WI38 (cell line): ENCODE measurements around the gene SEMA3E.
"Not testable (repeated sequence)": the region's sequence is repeated elsewhere in the genome, so short reads cannot be mapped to it uniquely, and the experiment has no call there.

Experiments
- H3K4me3 ChIP-seq: 2 replicates; pipeline ENCODE4 v1.5.1; 2011; ENCODE audit warnings: low read depth, mild to moderate bottlenecking, control low read depth, low read length
- CTCF ChIP-seq: IDR thresholded peaks from 2 replicates; pipeline ENCODE4 v1.5.1; 2012; ENCODE audit warnings: low read depth, mild to moderate bottlenecking, control low read depth, low read length

SEMA3E gene

DNA sequence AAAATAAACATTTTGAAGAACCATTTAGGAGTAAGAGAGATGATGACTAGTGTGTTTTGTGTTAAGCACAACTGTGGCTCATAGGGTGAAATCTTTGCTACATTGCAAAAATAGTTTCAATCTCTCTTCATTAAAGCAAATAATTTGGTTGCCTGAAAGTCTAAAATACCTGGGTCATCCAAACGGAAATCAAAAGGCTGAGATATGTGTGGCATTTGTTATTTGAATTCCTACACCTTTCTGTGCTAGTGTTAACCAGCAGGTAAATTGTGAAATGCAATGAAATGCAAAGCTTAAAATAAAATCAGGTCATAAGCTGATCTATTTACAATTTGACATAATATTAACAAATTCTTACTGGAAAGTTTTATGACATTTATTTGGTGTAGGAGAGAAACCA lies 40.9 kb upstream of the SEMA3E start:
- no peak for TF ChIP-seq CTCF
- no peak overlapping the region for H3K4me3 ChIP-seq

- no peak for TF ChIP-seq CTCF
- H3K4me3 ChIP-seq, result no peak overlapping the region
Observed at GRCh38 chr7:83686416-83686815, 37.5 kb upstream of the SEMA3E start.

DNA sequence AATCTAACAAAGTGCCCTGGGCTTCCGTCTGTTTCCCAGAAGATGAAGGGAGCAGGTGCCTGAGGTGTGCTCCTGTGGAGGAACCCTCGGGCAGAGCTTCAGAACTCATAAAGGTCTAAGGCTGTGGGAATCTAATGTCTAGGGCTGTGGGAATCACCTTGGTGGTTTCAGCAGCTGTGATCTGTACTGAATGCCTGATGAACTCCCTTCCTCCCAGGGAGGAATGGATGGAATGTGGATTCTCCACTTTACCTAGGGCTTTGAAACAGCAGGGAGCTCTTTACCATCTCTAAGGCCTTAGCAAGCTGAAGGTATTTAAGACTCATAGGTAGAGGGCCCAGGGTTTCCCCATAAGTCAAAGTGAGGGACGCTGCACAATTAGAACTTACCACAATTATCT lies 36.0 kb upstream of the SEMA3E start:
- TF ChIP-seq CTCF, result no peak
- H3K4me3 ChIP-seq, result no peak overlapping the region

GRCh38 chr7:83681200-83681778 lies 32.4 kb upstream of the SEMA3E start:
- H3K4me3 ChIP-seq, result no peak overlapping the region
- TF ChIP-seq CTCF, result no peak

DNA sequence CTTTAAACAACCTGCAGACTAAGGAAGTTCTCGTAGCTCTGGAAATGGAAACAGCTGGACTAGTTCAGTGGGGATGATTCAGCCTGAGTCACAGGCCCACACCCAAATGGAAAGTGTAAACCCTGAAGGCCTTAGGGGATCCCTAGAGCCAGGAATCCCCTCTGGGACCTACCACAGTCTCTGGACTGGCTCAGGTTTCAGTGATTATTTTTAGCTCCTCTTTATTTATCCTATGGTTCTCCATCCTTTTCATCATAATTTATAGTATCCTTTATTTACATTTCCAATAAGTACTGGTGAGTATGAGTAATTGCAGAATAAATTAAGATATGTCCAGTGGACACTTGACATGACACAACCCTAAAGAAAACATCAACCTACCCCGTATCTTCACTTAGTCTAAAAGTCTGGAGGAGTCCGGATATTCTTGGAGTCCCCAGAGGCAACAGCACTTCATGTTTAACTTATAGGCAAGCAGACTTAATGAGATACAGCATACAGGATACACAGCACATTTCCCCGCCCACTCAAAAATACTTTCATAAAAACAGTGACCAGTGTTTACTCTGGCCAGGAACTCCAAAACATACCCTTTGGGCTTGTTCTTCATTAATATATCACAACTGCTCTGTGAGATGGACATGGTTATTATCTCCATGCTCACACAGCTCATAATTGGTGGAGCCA lies 28.4 kb upstream of the SEMA3E start:
- H3K4me3 ChIP-seq, result no peak overlapping the region
- TF ChIP-seq CTCF, result no peak

DNA sequence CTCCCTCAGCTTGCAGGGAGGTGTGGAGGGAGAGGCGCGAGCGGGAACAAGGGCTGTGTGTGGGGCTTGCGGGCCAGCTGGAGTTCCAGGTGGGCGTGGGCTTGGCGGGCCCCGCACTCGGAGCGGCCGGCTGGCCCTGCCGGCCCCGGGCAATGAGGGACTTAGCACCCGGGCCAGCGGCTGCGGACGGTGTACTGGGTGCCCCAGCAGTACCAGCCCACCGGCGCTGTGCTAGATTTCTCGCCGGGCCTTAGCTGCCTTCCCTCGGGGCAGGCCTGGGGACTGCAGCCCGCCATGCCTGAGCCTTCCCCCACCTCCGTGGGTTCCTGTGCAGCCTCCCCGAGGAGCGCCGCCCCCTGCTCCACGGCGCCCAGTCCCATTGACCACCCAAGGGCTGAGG lies 24.4 kb upstream of the SEMA3E start:
- H3K4me3 ChIP-seq, result not testable (repeated sequence)

- no peak overlapping the region for H3K4me3 ChIP-seq
- no peak for TF ChIP-seq CTCF
Observed at GRCh38 chr7:83672157-83672556, 23.2 kb upstream of the SEMA3E start.

- H3K4me3 ChIP-seq, result no peak overlapping the region
- TF ChIP-seq CTCF, result no peak
Observed at GRCh38 chr7:83663131-83663530, 14.2 kb upstream of the SEMA3E start.
